EL (cell line): ENCODE measurements around the gene CCDC144A.
A peak's percentile ranks its signal among the peaks of the same experiment; 100 is the strongest.
"Not testable (repeated sequence)": the region's sequence is repeated elsewhere in the genome, so short reads cannot be mapped to it uniquely, and the experiment has no call there.

Experiments used
- DNase-seq: peaks from one replicate; pipeline ENCODE4 v3.0.0-alpha.2; 2016

CCDC144A gene

GRCh38 chr17:16689731-16690281, at the start of gene CCDC144A:
Gene CCDC144A, plus strand, starts transcription at chr17:16690241. Its CDS starts 160 bp downstream, at chr17:16690401.
- DNase-seq, result not testable (repeated sequence)

GRCh38 chr17:16649585-16649984, 40.5 kb upstream of the CCDC144A start:
- DNase-seq, result no peak

GRCh38 chr17:16652252-16652651, 37.8 kb upstream of the CCDC144A start:
- DNase-seq, result no peak

GRCh38 chr17:16652847-16653366, 37.1 kb upstream of the CCDC144A start:
- no peak for DNase-seq

GRCh38 chr17:16653367-16654041, 36.5 kb upstream of the CCDC144A start, which contains the start of gene ZNF624:
Gene ZNF624, minus strand, starts transcription at chr17:16653850.
- DNase-seq, result peak; percentile 92

GRCh38 chr17:16661217-16661616, 28.8 kb upstream of the CCDC144A start:
- DNase-seq, result no peak

- peak; percentile 7 for DNase-seq
Measured at GRCh38 chr17:16662936-16663335, 27.1 kb upstream of the CCDC144A start.

GRCh38 chr17:16666553-16666906, 23.5 kb upstream of the CCDC144A start:
- DNase-seq, result not testable (repeated sequence)

- DNase-seq, result not testable (repeated sequence)
Measured at GRCh38 chr17:16666907-16667636, 23.0 kb upstream of the CCDC144A start.

GRCh38 chr17:16676676-16677268, 13.3 kb upstream of the CCDC144A start:
- DNase-seq, result no peak

GRCh38 chr17:16683290-16684138, 6.5 kb upstream of the CCDC144A start:
- not testable (repeated sequence) for DNase-seq

- not testable (repeated sequence) for DNase-seq
Measured at GRCh38 chr17:16686019-16686418, 4.0 kb upstream of the CCDC144A start.

- DNase-seq, result not testable (repeated sequence)
Measured at GRCh38 chr17:16687151-16687550, 2.9 kb upstream of the CCDC144A start.

- not testable (repeated sequence) for DNase-seq
Measured at GRCh38 chr17:16690447-16690846, 406 bp downstream of the CCDC144A start.

- not testable (repeated sequence) for DNase-seq
Measured at GRCh38 chr17:16697603-16698002, 7.6 kb downstream of the CCDC144A start.

- peak; percentile 18 for DNase-seq
Measured at GRCh38 chr17:16745492-16746203, 55.6 kb downstream of the CCDC144A start.

- DNase-seq, result not testable (repeated sequence)
Measured at GRCh38 chr17:16746571-16746970, 56.5 kb downstream of the CCDC144A start.

GRCh38 chr17:16750515-16750914, 60.5 kb downstream of the CCDC144A start:
- DNase-seq, result not testable (repeated sequence)

- peak; percentile 21 for DNase-seq
Measured at GRCh38 chr17:16751224-16751923, 61.3 kb downstream of the CCDC144A start.

- DNase-seq, result not testable (repeated sequence)
Measured at GRCh38 chr17:16751924-16752287, 61.9 kb downstream of the CCDC144A start.

GRCh38 chr17:16757520-16757919, 67.5 kb downstream of the CCDC144A start:
- DNase-seq, result not testable (repeated sequence)
